KOPT-K1 (cell line): ENCODE measurements around the gene ALG14.

Source experiments
- H3K27ac ChIP-seq: fragments of 200-600 bp; sonication (generic); 2 replicates; pipeline ENCODE4 v1.5.1; 2016; ENCODE audit warnings: antibody characterized with exemption, mild to moderate bottlenecking, low read depth, low read length; ENCODE audit not compliant: poor library complexity, severe bottlenecking
- H3K36me3 ChIP-seq: fragments of 200-600 bp; sonication (generic); 2 replicates; pipeline ENCODE4 v1.5.1; 2017; ENCODE audit warnings: antibody characterized with exemption, mild to moderate bottlenecking, low read length, moderate library complexity; ENCODE audit not compliant: insufficient read depth
- H3K9me3 ChIP-seq: fragments of 200-600 bp; sonication (generic); 2 replicates; pipeline ENCODE4 v1.5.1; 2017; ENCODE audit warnings: antibody characterized with exemption, low read length, mild to moderate bottlenecking; ENCODE audit not compliant: insufficient read depth, poor library complexity, severe bottlenecking

The ALG14 gene

DNA sequence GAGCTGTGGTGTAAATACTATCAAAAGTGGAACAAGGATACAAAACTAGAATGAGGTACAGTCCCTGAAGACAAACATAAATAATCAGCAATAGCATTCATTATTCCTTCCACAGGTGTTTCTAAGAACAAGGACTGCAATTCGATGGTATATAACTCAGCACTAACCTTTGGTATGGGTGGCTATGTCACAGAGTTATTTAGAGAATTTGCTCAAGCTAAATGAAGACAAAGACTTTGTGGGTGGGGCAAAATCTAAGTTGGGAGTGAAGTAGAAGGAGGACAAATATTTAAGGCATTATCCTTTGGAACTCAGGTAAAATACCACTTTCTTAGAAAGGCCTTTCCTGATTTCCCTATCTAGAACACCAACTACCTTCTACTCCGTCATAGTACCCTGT, 94.3 kb downstream of the ALG14 start:
- no peak overlapping the region for H3K27ac ChIP-seq
- no peaks in the 10 kb centered on the region for H3K36me3 ChIP-seq
- H3K9me3 ChIP-seq: no peaks in the 10 kb centered on the region

DNA sequence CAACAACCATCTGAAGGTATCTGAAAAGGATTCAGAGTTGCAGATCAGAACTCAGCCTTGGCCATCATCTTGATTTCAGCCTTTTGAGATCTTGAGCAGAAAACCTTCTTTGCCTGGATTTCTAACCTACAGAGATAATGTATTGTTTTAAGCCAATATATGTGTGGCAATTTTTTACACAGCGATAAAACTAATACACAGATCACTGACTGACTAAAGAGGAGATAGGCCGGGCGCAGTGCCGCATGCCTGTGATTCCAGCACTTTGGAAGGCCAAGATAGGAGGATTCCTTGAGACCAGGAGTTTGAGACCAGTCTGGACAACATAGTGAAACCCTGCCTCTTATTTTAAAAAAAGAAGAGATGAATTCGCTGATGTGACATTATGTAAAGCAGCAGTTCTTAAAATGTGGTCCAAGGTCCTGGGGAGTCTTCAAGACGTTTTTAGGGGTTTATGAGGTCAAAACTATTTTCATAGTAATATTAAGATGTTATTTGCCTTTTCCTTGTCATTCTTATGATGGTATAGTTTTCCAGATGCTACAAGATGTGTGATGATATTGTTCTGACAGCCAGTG, 95.7 kb downstream of the ALG14 start:
- Histone ChIP-seq H3K36me3 (no peaks in the 10 kb centered on the region), H3K9me3 (no peaks in the 10 kb centered on the region)

DNA sequence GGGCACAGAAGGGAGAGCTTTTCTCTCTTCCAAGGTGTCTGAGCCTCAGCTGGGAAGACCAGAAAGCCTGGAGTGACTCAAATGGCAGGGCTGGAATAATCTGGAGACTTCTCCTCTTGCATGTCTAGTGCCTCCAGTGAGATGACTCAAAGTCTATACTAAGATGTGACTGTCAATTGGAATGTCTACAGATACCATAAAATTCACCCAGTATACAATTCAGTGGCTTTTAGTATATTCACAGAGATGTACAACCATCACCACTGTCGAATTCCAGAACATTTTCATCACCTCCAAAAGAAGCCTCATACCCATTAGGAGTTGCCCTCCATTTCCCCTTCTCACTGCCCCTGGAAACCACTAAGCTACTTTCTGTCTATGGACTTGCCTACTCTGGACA, 97.9 kb downstream of the ALG14 start:
- H3K9me3 ChIP-seq: no peaks in the 10 kb centered on the region
- no peak overlapping the region for H3K27ac ChIP-seq
- no peaks in the 10 kb centered on the region for H3K36me3 ChIP-seq

More for the DNA sequence above, 95.7 kb downstream of the ALG14 start:
- H3K27ac ChIP-seq: no peak overlapping the region

DNA sequence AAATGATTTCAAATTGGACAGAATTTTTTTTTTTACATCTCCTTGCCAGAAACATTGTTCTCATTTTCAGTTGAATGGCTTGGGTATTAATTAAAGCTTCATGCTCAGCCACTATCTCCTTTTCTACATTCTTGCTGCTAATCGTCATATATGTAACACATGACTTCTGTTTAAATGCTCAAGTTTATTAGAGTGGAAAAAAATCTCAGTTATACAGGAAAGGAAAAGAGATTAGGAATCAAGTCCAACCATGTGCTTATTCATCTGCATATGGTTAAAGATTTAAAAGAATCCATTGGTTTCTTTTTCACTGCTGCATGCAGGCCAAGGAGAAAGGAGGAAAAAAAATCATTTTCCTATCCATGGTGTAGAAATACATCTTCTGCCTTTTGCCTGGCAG, 98.5 kb downstream of the ALG14 start:
- H3K36me3 ChIP-seq: no peaks in the 10 kb centered on the region
- H3K27ac ChIP-seq: no peak overlapping the region
- H3K9me3 ChIP-seq: no peaks in the 10 kb centered on the region

DNA sequence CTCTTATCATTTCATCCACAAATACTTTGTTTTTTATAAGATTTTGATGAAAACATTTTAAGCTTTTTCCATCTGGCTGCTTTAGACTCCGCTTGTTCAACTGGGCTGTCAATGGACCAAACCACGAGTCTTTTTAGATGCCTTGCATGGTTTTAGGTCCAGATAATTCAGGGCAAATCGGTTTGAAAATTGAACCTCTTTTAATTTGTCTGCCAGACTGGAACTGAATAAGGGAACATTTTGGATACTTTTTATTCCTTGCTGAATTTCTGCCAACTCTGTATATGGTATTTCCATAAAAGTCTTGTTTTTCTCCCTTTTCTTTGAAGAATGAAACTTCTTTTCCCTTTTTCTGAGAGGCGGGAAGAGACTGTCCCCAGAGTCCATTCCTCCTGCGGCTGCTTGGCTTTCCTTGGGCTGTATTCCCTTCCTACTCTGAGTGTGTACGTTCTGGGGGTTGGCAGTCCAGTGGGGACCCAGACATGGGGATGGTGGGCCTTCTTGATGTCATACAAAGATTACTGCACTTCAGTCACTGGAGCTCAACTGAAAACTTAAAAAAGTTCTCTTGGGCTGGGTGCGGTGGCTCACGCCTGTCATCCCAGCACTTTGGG, 99.3 kb downstream of the ALG14 start:
- Histone ChIP-seq H3K9me3 (no peaks in the 10 kb centered on the region), H3K36me3 (no peaks in the 10 kb centered on the region), H3K27ac (no peak overlapping the region)

DNA sequence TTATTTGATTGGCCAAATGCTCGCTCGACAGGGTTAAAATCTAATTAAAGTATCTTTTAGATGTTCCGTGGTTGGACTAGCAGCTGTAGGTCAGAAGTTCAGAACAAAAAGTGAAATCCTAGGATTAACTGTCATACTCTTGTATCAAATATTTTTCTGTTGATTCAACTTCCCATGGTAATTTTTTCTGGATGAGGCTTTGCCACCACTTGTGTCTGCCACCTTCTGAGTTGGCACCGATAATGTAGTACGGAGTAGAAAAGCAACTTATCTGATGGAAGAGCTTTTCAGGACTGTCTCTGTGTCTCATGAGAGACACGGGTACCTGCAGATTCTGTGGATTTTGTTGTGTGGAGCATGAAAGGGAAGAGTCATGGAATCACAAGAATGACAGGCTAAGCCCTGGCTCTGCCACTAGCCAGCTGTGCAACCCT, 101.2 kb downstream of the ALG14 start:
- Histone ChIP-seq H3K9me3 (no peaks in the 10 kb centered on the region), H3K36me3 (no peaks in the 10 kb centered on the region), H3K27ac (no peak overlapping the region)

DNA sequence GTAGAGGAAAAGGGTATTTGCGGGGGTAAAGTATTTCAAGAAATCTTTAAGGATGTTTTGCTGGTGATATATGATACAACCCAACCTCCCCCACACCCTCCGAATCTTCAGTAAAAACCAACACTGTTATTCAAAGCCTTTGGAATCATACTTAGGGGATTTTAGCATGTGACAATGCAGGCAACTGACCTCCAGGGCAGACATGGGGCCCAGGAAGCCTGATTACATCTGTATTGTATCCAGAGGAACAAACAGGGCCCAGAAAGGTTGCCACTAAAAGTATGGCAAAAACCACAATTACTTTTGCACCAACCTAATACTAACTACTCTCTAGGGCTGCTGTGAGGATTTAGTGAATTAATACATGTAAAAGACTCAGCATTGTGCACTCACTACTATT, 102.0 kb downstream of the ALG14 start:
- no peak overlapping the region for H3K27ac ChIP-seq
- no peaks in the 10 kb centered on the region for H3K9me3 ChIP-seq
- H3K36me3 ChIP-seq: no peaks in the 10 kb centered on the region

DNA sequence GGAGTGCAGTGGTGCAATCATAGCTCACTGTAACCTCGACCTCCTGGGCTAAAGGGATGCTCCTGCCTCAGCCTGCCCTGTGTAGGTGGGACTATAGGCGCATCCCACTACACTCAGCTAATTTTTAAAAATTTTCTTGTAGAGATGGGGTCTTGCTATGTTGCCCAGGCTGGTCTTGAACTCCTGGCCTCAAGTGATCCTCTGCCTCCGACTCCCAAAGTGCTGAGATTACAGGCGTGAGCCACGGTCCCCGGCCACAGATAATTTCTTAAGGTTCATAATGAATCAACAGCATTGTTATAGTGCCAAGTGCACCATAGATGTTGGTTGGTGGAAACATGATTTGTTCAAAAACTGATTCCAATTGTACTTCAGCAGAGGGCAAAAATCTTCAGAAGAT, 103.6 kb downstream of the ALG14 start:
- H3K9me3 ChIP-seq: no peaks in the 10 kb centered on the region
- no peak overlapping the region for H3K27ac ChIP-seq
- no peaks in the 10 kb centered on the region for H3K36me3 ChIP-seq

DNA sequence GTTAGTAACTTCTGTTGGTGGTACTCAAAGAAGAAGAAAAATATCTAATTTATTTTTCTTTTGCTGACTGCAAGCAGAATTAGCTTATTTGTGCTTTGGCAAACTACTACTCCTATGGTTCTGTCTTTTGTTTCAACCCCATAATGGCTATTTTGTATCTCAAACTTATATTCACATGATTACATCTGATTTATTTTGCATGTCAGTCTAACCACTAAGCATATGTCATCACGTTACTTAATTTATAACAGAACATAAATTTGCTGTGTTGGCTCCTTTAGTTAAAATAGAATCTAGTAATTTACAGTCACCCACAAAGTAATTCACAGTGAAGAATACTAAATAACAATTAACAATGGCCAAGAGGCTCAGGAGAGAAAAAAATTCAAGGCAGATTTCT, 106.7 kb downstream of the ALG14 start:
- no peaks in the 10 kb centered on the region for H3K9me3 ChIP-seq
- H3K27ac ChIP-seq: no peak overlapping the region
- H3K36me3 ChIP-seq: no peaks in the 10 kb centered on the region

DNA sequence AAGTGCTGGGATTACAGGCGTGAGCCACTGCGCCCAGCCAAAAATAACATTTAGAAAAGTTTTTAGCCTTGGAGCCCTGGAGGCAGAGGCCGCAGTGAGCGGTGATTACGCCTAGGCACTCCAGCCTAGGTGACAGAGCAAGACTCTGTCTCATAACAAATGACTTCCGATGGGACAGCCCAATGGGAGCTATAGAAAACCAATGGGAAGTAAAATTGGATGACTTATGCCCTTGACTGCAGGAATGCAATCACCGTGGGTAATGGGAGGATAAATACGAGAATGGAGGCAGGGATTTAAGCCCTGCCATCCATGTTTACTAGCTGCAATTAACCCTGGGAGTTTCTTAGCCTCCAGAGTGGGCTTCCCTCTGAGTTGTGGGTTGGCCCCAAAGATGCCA, 108.9 kb downstream of the ALG14 start:
- Histone ChIP-seq H3K27ac (no peak overlapping the region), H3K36me3 (no peaks in the 10 kb centered on the region), H3K9me3 (no peaks in the 10 kb centered on the region)

DNA sequence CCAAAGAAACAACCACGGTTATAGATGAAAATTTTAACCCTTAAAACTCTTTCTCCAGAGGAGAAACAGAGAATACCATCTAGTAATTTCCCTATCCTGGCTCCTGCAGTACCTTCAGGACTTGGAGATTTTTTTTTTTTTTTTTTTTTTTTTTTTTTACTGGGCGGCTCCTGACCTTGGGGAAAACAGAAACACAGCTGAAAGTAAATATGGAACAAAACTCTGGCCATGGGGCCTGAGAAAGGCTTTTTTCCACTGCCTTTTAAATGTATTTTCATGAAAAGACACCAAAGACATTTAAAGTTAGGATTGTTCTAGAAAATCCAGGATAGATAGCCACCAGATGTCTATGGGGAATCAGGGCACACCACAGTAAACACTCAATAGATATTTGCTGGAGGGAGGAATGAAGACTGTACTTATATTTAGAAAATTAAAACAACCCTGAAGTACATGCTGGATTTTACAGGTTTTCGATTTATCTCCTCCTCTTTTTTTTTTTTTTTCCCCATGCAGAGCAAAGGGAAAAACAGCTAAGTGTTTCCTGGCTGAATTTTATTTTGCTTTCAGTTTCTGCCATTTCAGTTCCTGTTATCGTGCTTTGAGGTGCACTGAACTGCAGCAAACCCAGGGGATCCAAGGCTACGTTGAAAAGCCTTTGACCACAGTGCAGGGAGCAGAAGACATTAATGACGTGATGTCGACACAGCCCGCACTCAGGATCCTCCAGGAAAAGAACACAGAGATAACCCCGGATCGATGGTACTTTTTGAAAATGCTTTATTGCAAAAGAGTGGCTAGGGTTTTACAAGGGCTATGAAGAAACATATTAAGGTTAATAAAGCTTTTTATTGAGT, 110.1 kb downstream of the ALG14 start:
- Histone ChIP-seq H3K27ac (peak overlapping the region; percentile 75), H3K9me3 (no peaks in the 10 kb centered on the region), H3K36me3 (no peaks in the 10 kb centered on the region)

DNA sequence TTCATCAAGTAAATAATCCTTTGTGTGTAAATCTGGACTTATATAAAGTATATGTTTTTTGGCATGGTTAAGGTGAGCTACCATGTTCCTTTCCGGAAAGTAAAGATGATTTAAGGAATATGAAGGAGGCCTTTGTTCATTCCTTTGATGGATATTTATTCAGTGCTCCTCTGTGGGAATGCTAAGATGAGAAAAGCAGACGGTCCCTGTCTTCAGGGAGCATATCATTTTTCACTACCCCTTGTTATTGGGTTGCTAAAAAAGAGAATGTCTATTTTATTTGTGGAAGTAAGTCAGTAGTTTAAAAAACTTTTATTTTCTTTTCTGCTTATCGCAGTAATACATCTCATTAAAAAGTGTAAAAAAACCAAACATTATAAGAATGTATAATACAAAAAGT, 110.8 kb downstream of the ALG14 start:
- Histone ChIP-seq H3K36me3 (no peaks in the 10 kb centered on the region), H3K27ac (peak overlapping the region; percentile 75), H3K9me3 (no peaks in the 10 kb centered on the region)

DNA sequence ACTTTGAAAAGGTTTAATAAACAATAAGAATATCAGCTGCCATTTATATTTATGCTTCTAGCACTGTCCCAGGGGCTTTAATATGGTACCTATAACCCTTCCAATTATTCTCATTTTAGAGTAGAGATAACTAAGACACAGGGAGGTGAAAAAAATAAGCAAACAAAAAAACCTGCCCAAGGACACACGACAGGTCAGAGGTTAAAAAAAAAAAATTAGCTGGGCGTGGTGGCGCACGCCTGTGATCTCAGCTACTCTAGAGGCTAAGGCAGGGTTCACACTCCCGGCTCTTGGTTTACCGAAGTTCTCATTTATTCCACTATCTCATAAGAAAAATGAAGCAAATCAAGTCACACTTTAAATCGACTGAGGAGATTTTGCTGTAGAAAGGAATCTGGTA, 111.2 kb downstream of the ALG14 start:
- Histone ChIP-seq H3K9me3 (no peaks in the 10 kb centered on the region), H3K36me3 (no peaks in the 10 kb centered on the region), H3K27ac (no peak overlapping the region)

DNA sequence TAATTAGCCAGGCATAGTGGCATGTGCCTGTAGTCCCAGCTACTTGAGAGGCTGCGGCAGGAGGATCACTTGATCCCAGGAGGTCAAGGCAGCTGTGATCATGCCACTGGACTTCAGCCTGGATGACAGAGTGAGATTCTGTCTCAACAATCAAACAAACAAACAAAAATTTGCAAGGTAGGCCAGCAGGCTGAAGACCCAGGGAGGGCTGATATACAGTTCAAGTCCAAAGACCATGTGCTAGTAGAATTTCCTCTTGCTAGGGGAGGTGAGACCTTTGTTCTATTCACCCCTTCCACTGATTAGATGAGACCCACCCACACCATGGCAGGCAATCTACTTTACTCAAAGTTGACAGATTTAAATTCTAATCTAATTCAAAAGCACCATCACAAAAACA, 114.7 kb downstream of the ALG14 start:
- Histone ChIP-seq H3K27ac (no peak overlapping the region), H3K9me3 (no peaks in the 10 kb centered on the region), H3K36me3 (no peaks in the 10 kb centered on the region)

DNA sequence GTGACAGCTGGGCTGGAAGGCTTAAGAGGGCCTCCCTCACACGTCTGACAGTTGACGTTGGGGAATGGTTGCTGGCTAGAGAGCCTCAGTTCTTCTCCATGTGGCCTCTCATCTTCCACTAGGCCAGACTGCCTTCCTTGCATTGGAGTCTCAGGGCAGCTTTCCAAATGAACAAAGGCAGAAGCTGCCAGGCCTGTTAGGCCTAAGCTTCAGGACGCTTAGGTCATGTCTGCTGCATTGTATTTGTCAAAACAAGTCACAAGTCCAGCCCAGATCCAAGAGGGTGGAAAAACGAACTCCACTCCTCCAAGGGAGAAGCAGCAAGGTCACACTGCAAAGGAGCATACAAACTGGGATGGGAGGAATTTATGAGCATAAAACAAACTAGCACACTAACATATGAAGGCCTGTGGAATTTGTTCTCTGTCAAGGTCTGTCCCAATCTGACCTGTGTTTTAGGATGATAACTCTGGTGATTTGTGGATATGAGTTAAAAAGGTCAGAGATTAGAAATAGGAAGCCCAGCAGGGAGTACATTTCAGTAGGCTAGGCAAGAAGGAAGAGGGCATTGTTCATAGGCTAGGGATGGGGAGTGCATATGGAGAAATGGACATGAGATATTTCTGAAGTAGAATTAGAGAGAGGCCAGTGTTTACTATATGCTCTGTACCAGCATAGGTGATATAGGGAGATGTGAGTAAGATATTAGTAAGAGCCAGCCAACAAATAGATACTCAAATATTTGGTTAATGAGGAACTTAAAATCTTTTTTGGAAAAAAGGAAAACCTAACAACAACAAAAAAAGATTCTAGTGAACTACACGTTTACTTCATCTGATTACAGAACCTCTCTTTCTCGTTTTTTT, 116.8 kb downstream of the ALG14 start:
- no peaks in the 10 kb centered on the region for H3K36me3 ChIP-seq
- H3K9me3 ChIP-seq: no peaks in the 10 kb centered on the region
- H3K27ac ChIP-seq: no peak overlapping the region
